Activated T-helper 17 cell treated with anti-CD3 and anti-CD28 coated beads, Interleukin-2, amount 50 U/mL, for 72 hours (primary cell): ENCODE results near the gene SOCS2. TPM values are rescaled to one million over a fixed set of nuclear protein-coding genes. Genes with fewer than 3 reads are reported as not detected.

Experiments
- ATAC-seq: fragments of 150-1000 bp; cut with Tn5 transposase; replicated peaks from 2 replicates; pipeline ENCODE4 v1.10.0; 2021; ENCODE audit warnings: mild to moderate bottlenecking, moderate library complexity
- H3K27ac Mint-ChIP-seq: one replicate; pipeline ENCODE4 v1.8.0; 2022; ENCODE audit warnings: mixed read lengths
- H3K27me3 Mint-ChIP-seq: one replicate; pipeline ENCODE4 v1.8.0; 2022; ENCODE audit warnings: mixed read lengths
- H3K36me3 Mint-ChIP-seq: one replicate; pipeline ENCODE4 v1.8.0; 2022; ENCODE audit warnings: low read depth, mild to moderate bottlenecking, mixed read lengths
- H3K4me1 Mint-ChIP-seq: one replicate; pipeline ENCODE4 v1.8.0; 2022; ENCODE audit warnings: mixed read lengths
- H3K4me3 Mint-ChIP-seq: one replicate; pipeline ENCODE4 v1.8.0; 2022; ENCODE audit warnings: mild to moderate bottlenecking, mixed read lengths
- H3K9me3 Mint-ChIP-seq: one replicate; pipeline ENCODE4 v1.8.0; 2022; ENCODE audit warnings: mixed read lengths
- total RNA-seq, 2 donors: library from RNA; stranded (reverse); gene quantifications; one replicate each; pipeline ENCODE4 v1.2.3, GENCODE V29; 2022

Gene SOCS2
- total RNA-seq: 10 to 100 TPM; 29.4 to 36.6 TPM

DNA sequence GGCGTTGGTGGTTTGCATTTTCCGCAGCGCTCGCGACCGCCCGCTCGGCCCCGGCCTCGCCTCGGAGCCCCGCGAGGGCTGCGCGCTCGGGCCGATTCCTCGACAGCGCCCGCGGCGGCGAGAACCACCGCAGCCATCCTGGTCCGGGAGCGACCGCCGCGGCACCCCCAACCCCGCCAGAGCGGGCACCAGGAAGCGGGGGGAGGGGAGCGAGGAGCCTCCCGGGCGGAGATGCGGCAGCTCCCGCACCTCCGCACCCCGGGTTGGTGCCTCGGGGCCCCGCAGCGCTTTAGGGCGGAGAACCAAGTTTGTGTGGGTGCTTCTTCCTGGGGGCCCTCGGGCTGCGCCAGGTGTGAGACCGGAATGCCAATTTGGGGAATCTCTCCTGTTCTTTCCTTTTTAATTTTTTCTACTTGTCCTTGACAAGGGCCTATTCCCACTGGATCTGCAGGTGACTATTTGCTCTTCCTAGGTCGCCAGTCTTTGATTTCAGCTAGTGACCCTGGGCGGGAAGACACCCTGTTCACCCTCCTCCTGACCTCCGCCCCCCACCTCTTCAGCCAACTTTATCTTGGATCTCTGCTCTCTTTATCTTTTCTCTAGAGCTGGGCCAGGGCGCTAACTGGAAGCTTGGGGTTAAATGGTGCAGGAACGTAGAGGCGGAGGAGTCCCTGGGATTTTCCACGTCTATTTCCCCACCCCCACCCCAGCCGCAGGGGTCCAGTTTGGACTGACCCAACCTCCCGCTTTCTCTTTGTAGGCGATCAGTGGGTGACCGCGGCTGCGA, at the start of gene SOCS2:
TSS of gene SOCS2 (plus strand) at position 751 of the 787 bp plus-strand sequence. CDS start 223 bp downstream, outside the sequence.
- no peak for ATAC-seq
- Mint-ChIP-seq H3K4me1 (peaks cover 32% of the 10 kb centered on the region), H3K4me3 (peak within 1 kb of the TSS; percentile 98), H3K27ac (peak within 1 kb of the TSS; percentile 90), H3K9me3 (no peaks in the 10 kb centered on the region), H3K27me3 (no peaks in the 10 kb centered on the region), H3K36me3 (peaks cover 56% of the 10 kb centered on the region)

DNA sequence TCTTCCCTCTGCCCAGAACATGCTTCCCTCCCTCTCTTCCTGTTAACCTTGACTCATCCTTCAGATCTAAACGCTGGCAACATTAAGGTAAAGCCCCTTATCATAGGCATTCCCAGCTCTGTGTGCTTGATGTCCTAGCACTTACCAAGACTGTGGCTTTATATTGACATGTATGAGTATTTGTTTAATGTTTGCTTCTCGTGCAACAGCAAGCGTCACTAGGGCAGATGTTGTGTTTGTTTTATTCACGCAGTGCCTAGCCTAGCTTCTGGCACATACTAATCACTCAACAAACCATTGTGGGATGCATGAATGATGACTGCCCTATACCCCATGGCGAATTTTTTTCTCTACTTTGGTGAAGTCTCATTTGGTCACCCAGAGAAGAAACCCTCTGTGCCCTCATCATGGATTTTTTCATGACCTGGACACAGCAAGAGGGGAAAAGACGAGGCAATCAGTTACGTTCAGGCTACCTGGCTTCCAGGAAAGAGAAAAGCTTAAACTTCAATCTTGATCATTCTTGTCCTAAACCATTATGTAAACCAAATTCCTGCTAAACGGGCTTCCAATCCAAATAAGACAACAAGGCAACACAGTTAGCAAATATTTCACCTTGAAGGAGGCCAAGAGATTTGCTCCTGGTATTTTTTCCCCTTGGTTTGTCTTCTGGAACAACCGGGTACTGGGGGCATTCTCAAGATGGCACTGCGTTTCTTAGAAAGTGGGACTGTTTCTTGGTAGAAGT, 47.9 kb upstream of the SOCS2 start:
- H3K27me3 Mint-ChIP-seq: peaks cover 5% of the 10 kb centered on the region
- H3K36me3 Mint-ChIP-seq: no peaks in the 10 kb centered on the region
- no peak overlapping the region for H3K27ac Mint-ChIP-seq
- H3K4me1 Mint-ChIP-seq: peaks cover 8% of the 10 kb centered on the region
- H3K4me3 Mint-ChIP-seq: no peak overlapping the region
- ATAC-seq: no peak
- H3K9me3 Mint-ChIP-seq: no peaks in the 10 kb centered on the region

GRCh38 chr12:93526786-93527428, 45.6 kb upstream of the SOCS2 start:
- H3K27me3 Mint-ChIP-seq: peaks cover 5% of the 10 kb centered on the region
- H3K36me3 Mint-ChIP-seq: no peaks in the 10 kb centered on the region
- H3K4me3 Mint-ChIP-seq: no peak overlapping the region
- no peak overlapping the region for H3K27ac Mint-ChIP-seq
- no peaks in the 10 kb centered on the region for H3K9me3 Mint-ChIP-seq
- H3K4me1 Mint-ChIP-seq: peaks cover 16% of the 10 kb centered on the region
- no peak for ATAC-seq

DNA sequence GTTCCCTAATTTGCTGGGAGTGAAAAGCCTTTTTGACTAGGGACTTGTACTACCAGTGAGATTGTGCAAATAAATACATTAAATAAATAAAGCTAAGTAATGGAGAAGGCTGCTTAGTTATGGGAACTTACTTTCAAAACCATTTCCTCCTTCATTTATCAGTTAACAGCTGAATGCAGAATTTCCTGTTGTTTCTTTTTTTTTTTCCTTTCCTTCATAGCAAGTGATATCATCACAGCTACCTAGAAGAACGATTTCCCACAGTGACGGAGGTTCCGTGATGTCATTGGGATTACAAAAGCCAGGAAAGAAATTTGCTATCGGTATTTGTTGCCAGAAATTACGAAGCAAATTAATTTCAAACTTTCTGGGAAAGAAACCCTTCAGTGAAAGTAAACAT, 42.1 kb upstream of the SOCS2 start:
- H3K4me3 Mint-ChIP-seq: peak overlapping the region; percentile 19
- H3K27ac Mint-ChIP-seq: peak overlapping the region; percentile 67
- peaks cover 16% of the 10 kb centered on the region for H3K4me1 Mint-ChIP-seq

DNA sequence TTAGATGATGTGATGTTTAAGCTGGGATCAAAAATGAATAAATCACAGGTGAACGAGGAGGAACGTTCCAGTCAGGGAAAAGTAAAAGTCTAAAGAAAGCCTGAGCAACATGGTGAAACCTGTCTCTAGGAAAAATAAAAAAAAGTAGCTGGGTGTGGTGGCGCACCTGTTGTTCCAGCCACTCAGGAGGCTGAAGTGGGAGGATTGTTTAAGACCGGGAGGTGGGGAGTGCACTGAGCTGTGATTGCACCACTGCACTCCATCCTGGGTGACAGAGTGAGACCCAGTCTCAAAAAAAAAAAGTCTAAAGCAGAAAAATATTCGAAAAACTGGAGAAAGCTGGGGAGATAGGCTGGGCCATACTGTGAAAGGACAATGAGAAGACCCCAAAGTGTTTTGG, 39.2 kb upstream of the SOCS2 start:
- Mint-ChIP-seq H3K4me1 (peaks cover 13% of the 10 kb centered on the region), H3K27ac (no peak overlapping the region), H3K36me3 (no peaks in the 10 kb centered on the region), H3K4me3 (no peak overlapping the region), H3K9me3 (no peaks in the 10 kb centered on the region), H3K27me3 (no peaks in the 10 kb centered on the region)
- no peak for ATAC-seq

More for the DNA sequence above, 42.1 kb upstream of the SOCS2 start:
- H3K36me3 Mint-ChIP-seq: no peaks in the 10 kb centered on the region
- H3K9me3 Mint-ChIP-seq: no peaks in the 10 kb centered on the region
- ATAC-seq: no peak
- no peaks in the 10 kb centered on the region for H3K27me3 Mint-ChIP-seq

GRCh38 chr12:93536111-93536765, 36.2 kb upstream of the SOCS2 start:
- H3K27ac Mint-ChIP-seq: no peak overlapping the region
- peaks cover 7% of the 10 kb centered on the region for H3K4me1 Mint-ChIP-seq
- H3K27me3 Mint-ChIP-seq: no peaks in the 10 kb centered on the region
- H3K36me3 Mint-ChIP-seq: no peaks in the 10 kb centered on the region
- H3K4me3 Mint-ChIP-seq: no peak overlapping the region
- no peak for ATAC-seq
- no peaks in the 10 kb centered on the region for H3K9me3 Mint-ChIP-seq

DNA sequence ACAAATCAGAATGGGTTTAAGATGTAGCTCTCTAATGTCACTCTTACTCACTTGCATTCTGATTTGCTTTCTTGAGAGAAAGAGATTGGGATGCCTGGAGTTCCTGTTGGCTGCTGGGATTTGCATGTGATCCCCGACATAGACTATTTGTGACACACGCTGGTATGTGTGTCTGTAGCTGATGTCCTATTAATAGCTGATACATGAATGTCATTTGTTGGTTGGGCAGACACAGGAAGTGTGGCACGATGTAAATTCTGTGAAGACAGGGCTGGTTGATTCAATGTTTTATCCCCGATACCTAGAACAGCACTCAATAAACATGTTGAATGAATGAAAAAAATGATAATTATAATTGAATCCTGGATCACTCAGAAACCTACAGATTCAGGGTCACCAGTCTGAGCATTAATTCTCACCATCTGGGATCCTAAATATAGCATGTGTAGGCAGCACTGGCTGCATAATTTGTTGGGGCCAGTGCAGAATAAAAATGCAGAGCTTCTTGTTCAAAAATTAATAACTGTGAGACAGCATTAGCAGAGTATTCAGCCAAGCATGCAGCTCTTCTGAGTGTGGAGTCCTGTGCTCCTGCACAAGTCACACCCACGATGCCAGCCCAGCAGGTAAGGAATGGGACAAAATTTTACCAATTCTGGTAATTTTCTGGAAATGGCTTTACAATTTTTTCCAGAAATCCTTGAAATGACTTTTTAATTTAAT, 35.5 kb upstream of the SOCS2 start:
- Mint-ChIP-seq H3K36me3 (no peaks in the 10 kb centered on the region), H3K27ac (no peak overlapping the region), H3K4me3 (no peak overlapping the region), H3K4me1 (peaks cover 7% of the 10 kb centered on the region), H3K27me3 (no peaks in the 10 kb centered on the region), H3K9me3 (no peaks in the 10 kb centered on the region)
- no peak for ATAC-seq

- Mint-ChIP-seq H3K27me3 (no peaks in the 10 kb centered on the region), H3K9me3 (no peaks in the 10 kb centered on the region), H3K4me1 (peaks cover 4% of the 10 kb centered on the region), H3K4me3 (no peak overlapping the region), H3K36me3 (no peaks in the 10 kb centered on the region), H3K27ac (no peak overlapping the region)
- ATAC-seq: no peak
Observed at GRCh38 chr12:93537769-93538168, 34.7 kb upstream of the SOCS2 start.

DNA sequence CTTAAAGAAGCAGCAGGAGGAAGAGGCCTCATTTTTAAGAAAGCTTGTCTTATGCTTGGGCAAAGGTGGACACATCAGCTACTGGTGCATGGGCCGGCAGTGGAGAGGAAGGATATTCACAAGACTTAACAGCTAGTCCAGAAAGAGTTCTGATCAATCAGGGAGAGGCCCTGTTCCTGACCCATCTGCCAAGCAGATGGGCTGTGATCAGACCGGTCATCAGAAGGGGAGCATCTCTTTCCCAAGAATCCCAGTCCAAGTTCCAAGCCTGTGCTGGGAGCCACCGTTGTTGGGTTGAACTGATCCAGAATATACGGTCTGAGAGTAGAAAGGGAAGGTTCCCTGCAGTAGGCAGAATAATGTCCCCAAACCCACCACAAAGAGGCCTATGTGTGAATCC, 32.7 kb upstream of the SOCS2 start:
- H3K27ac Mint-ChIP-seq: no peak overlapping the region
- H3K27me3 Mint-ChIP-seq: no peaks in the 10 kb centered on the region
- no peak for ATAC-seq
- no peak overlapping the region for H3K4me3 Mint-ChIP-seq
- no peaks in the 10 kb centered on the region for H3K9me3 Mint-ChIP-seq
- peaks cover 15% of the 10 kb centered on the region for H3K36me3 Mint-ChIP-seq
- H3K4me1 Mint-ChIP-seq: peaks cover 4% of the 10 kb centered on the region

DNA sequence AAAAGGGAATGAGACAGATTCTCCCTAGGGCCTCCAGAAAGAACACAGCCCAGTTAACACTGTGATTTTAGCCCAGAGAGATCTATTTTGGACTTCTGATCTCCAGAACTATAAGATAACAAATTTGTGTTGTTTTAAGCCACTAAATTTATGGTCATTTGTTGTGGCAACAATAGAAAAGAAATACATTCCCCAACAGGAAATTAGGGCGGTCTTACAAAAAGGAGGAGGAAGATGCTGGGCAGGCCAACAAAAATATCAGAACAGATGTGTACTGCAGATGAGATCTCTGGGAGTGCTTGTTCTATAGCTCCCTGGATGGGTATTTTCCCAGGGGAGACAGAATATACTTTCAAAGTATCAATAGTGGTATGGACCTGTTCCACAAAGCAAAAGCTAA, 32.0 kb upstream of the SOCS2 start:
- Mint-ChIP-seq H3K4me1 (peaks cover 4% of the 10 kb centered on the region), H3K27ac (no peak overlapping the region), H3K36me3 (peaks cover 18% of the 10 kb centered on the region), H3K9me3 (no peaks in the 10 kb centered on the region), H3K4me3 (no peak overlapping the region), H3K27me3 (no peaks in the 10 kb centered on the region)
- no peak for ATAC-seq

DNA sequence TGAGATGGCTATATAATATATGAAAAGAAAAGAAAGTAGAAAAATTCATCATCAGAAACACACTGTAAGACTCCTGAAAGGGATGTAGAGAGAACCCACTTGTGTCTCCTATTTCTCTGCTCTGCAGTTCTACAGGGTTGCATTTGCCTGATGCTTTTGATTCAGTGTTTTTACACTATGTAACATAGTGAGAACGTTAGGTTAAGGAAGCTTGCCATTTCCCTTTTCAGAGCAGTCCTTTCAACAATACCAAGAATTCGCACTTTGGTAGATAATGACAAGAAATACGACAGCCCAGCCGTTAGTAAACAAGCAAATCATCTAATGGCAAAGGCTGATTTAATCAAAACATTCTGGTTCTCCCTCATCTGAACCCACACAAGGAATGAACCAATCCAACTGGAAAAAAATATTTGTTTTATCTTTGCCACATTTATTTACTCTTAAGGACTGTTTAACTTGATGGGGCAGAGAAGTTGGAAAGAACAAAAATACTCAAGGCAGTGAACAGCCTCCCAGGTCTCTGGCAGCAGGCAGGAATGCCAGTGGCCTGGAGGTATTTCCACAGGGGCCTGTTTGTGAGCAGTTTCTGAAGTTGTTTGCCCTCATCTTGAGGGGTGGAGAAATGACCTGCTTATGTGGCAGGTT, 30.8 kb upstream of the SOCS2 start:
- Mint-ChIP-seq H3K36me3 (peaks cover 18% of the 10 kb centered on the region), H3K27me3 (no peaks in the 10 kb centered on the region), H3K4me1 (peaks cover 4% of the 10 kb centered on the region), H3K27ac (peak overlapping the region; percentile 53), H3K4me3 (no peak overlapping the region), H3K9me3 (no peaks in the 10 kb centered on the region)
- no peak for ATAC-seq

DNA sequence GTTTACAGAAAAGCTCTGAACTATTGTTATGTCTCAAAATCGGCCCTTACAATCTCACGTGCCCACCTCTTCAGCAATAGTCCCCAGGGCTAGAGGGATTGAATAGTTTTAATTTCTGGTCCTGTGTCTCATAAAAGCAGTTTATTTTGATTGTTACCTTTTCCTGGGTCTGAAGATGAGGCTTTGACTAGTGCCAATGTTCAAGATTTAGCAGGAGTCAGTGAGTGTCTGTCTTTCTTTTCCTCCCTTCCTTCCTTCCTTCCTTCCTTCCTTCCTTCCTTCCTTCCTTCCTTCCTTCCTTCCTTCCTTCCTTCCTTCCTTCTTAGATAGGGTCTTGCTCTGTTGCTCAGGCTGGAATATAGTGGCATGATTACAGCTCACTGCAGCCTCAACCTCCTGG, 24.7 kb upstream of the SOCS2 start:
- H3K36me3 Mint-ChIP-seq: peaks cover 23% of the 10 kb centered on the region
- ATAC-seq: no peak
- no peaks in the 10 kb centered on the region for H3K27me3 Mint-ChIP-seq
- no peaks in the 10 kb centered on the region for H3K9me3 Mint-ChIP-seq
- H3K4me3 Mint-ChIP-seq: no peak overlapping the region
- H3K4me1 Mint-ChIP-seq: peaks cover 4% of the 10 kb centered on the region
- H3K27ac Mint-ChIP-seq: no peak overlapping the region

- Mint-ChIP-seq H3K4me1 (peaks cover 11% of the 10 kb centered on the region), H3K4me3 (no peak overlapping the region), H3K27me3 (no peaks in the 10 kb centered on the region), H3K36me3 (peaks cover 13% of the 10 kb centered on the region), H3K27ac (no peak overlapping the region), H3K9me3 (peaks cover 3% of the 10 kb centered on the region)
- no peak for ATAC-seq
Observed at GRCh38 chr12:93549174-93549573, 23.3 kb upstream of the SOCS2 start.
